Measurements from ENCODE around the gene SUFU. TPM values are rescaled to one million over a fixed set of nuclear protein-coding genes. Genes with fewer than 3 reads are reported as not detected.

Gene SUFU
- total and polyA plus RNA-seq, 2 of the 13 experiments (the other 11 are each of a cell fraction or from before 2014, with no cell fraction given) = 2.9 to 5.5 TPM

- FAIRE-seq (no peak), DNase-seq (ENCODE audit: low spot score) (no peak), ATAC-seq (no peak)
- no peak for TF ChIP-seq ZNF777 (CRISPR knock-in tag; IDR thresholded peaks at IDR 0.05)
- TF ChIP-seq KDM5A (IDR thresholded peaks at IDR 0.05; ENCODE audit: borderline replicate concordance, low read length) = 0 out of 2 replicates have a peak, but pooled peaks have one; percentile 4
- TF ChIP-seq ZNF678 (CRISPR knock-in tag; IDR thresholded peaks at IDR 0.05) = no peak
- TF ChIP-seq MAFK (conservative IDR thresholded peaks at IDR 0.05 in 1 of 2, IDR thresholded peaks at IDR 0.05 in 1 of 2; ENCODE audit: low read length in 2 of 2) = peak; percentile 85 to 86; a peak in 3 of 4 replicates
- no peak for TF ChIP-seq ZMYM3 (CRISPR knock-in tag; IDR thresholded peaks at IDR 0.05)
- Histone ChIP-seq H3K4me2 (ENCODE audit: low read depth, low read length) (peak overlapping the region; percentile 90), H3K9me3 (ENCODE audit: low read length) (no peaks in the 10 kb centered on the region), H3K4me3 (replicated peaks in 1 of 3; ENCODE audit: insufficient read depth in 1 of 3, low read depth in 2 of 3, low read length in 3 of 3) (peak overlapping the region; percentile 92 to 97 (median 96)), H3K27ac (ENCODE audit: extremely low read length, insufficient read depth, low read length) (peak overlapping the region; percentile 15), H4K20me1 (ENCODE audit: insufficient read depth, low read length) (peaks cover 3% of the 10 kb centered on the region; the same call in 1 of the 2 replicates), H2AFZ (ENCODE audit: low read length) (no peak overlapping the region), H3K9ac (ENCODE audit: insufficient read depth, low read depth, low read length) (peak overlapping the region; percentile 71; the same call in 1 of the 2 replicates), H3K79me2 (ENCODE audit: insufficient read depth, low read length) (peaks cover 43% of the 10 kb centered on the region), H3K27me3 (ENCODE audit: control insufficient read depth in 1 of 2, insufficient read depth in 2 of 2, low read length in 2 of 2) (no peaks in the 10 kb centered on the region; a peak in 1 of 5 replicates), H3K4me1 (ENCODE audit: insufficient read depth, low read length) (peaks cover 36% of the 10 kb centered on the region), H3K36me3 (replicated peaks in 1 of 2; ENCODE audit: control insufficient read depth in 1 of 2, insufficient read depth in 2 of 2, low read length in 2 of 2) (peaks cover 5 to 15% of the 10 kb centered on the region in 2 experiments; a peak in 3 of 5 replicates)
- in situ Hi-C loops (cut with HindIII; ENCODE audit: extremely low pct_ligation_motif_present, low pct_unique_long_range_greater_than_20kb) = loop anchor here (5.0 kb wide), 1 partner anchor 77 kb away; no protein-coding TSS in a partner anchor
- no TSS peak for BruUV-seq (replicated peaks)
- POLR2A ChIA-PET = interaction anchor here (0.5 to 3.3 kb wide), 9 partner anchors 43 to 156 kb away, joined by 3 to 22 read pairs (median 4); partner anchors contain the start of genes CUEDC2 and FBXL15
- intact Hi-C loops (cut with micrococcal nuclease; ENCODE audit: unreplicated experiment) = loop anchor here (5.0 to 10.0 kb wide), 3 partner anchors 142 to 690 kb away; partner anchors contain the start of gene OGA
- CTCF ChIA-PET (ENCODE audit: low intra/inter-chr PET ratio, low total read pairs) = no interaction called here
- 22% methylated on average over 4 of the region's 5 CpGs for WGBS (ENCODE audit: low lambda C conversion rate)
These were observed 1.2 kb downstream of the SUFU start for GRCh38 chr10:102504976-102505300.

- Histone ChIP-seq H3K9ac (ENCODE audit: insufficient read depth, low read depth, low read length) (no peak overlapping the region; the same call in 1 of the 2 replicates), H3K27me3 (ENCODE audit: control insufficient read depth in 1 of 2, insufficient read depth in 2 of 2, low read length in 2 of 2) (no peaks in the 10 kb centered on the region; a peak in 1 of 5 replicates), H4K20me1 (ENCODE audit: insufficient read depth, low read length) (peaks cover 3% of the 10 kb centered on the region; the same call in 1 of the 2 replicates), H3K27ac (ENCODE audit: extremely low read length, insufficient read depth, low read length) (no peak overlapping the region), H3K79me2 (ENCODE audit: insufficient read depth, low read length) (peaks cover 40% of the 10 kb centered on the region), H3K4me3 (replicated peaks in 1 of 3; ENCODE audit: insufficient read depth in 1 of 3, low read depth in 2 of 3, low read length in 3 of 3) (peak overlapping the region in 2 of 3 experiments; percentile 4 to 92; a peak in 2 of 6 replicates), H3K9me3 (ENCODE audit: low read length) (no peaks in the 10 kb centered on the region), H3K36me3 (replicated peaks in 1 of 2; ENCODE audit: control insufficient read depth in 1 of 2, insufficient read depth in 2 of 2, low read length in 2 of 2) (peaks cover 5 to 17% of the 10 kb centered on the region in 2 experiments; a peak in 3 of 5 replicates), H2AFZ (ENCODE audit: low read length) (no peak overlapping the region), H3K4me1 (ENCODE audit: insufficient read depth, low read length) (peaks cover 32% of the 10 kb centered on the region), H3K4me2 (ENCODE audit: low read depth, low read length) (peak overlapping the region; percentile 90)
- intact Hi-C loops (cut with micrococcal nuclease; ENCODE audit: unreplicated experiment) (loop anchor here (10.0 kb wide), 1 partner anchor 691 kb away; the partner anchor contains the start of gene OGA), in situ Hi-C loops (cut with HindIII; ENCODE audit: extremely low pct_ligation_motif_present, low pct_unique_long_range_greater_than_20kb) (no loop called here)
- CTCF ChIA-PET (ENCODE audit: low intra/inter-chr PET ratio, low total read pairs) = no interaction called here
- BruUV-seq (replicated peaks) = no TSS peak
- no peak for FAIRE-seq
- POLR2A ChIA-PET = interaction anchor here (0.5 to 3.3 kb wide), 5 partner anchors 78 to 139 kb away, joined by 3 to 22 read pairs (median 4); partner anchors contain the start of gene FBXL15
- ATAC-seq = no peak
- WGBS (ENCODE audit: low lambda C conversion rate) = 92% methylated on average over 9 of the region's 10 CpGs
- no peak for DNase-seq (ENCODE audit: low spot score)
- TF ChIP-seq ZNF562 (CRISPR knock-in tag; IDR thresholded peaks at IDR 0.05; ENCODE audit: borderline replicate concordance) (no peak), TEF (CRISPR knock-in tag; IDR thresholded peaks at IDR 0.05) (no peak), KDM5B (CRISPR knock-in tag; IDR thresholded peaks at IDR 0.05; ENCODE audit: borderline replicate concordance) (no peak), NR1H2 (CRISPR knock-in tag; IDR thresholded peaks at IDR 0.05; ENCODE audit: borderline replicate concordance, low read depth) (no peak), ZNF121 (CRISPR knock-in tag; IDR thresholded peaks at IDR 0.05) (no peak), ZFYVE20 (CRISPR knock-in tag; IDR thresholded peaks at IDR 0.05; ENCODE audit: borderline replicate concordance, low read depth) (no peak), ZNF83 (CRISPR knock-in tag; IDR thresholded peaks at IDR 0.05; ENCODE audit: borderline replicate concordance) (no peak), HDAC6 (IDR thresholded peaks at IDR 0.05; ENCODE audit: low read depth, low read length) (no peak), ZFP37 (CRISPR knock-in tag; IDR thresholded peaks at IDR 0.05; ENCODE audit: borderline replicate concordance) (no peak), ZNF333 (CRISPR knock-in tag; IDR thresholded peaks at IDR 0.05; ENCODE audit: borderline replicate concordance) (no peak), ZSCAN29 (CRISPR knock-in tag; conservative IDR thresholded peaks at IDR 0.05) (no peak)
These were observed 1.8 kb downstream of the SUFU start for GRCh38 chr10:102505462-102506115.

Data from HepG2 (cell line).